ENCODE data around the gene TFDP1. TPM values are rescaled to one million over a fixed set of nuclear protein-coding genes. Genes with fewer than 3 reads are reported as not detected.

TFDP1 gene
- polyA plus RNA-seq, 3 donors, result 30.3 to 54.0 (median 37.6) TPM

GRCh38 chr13:113545455-113545930 lies 39.1 kb upstream of the TFDP1 start:
- Histone ChIP-seq H3K4me2 (replicated peaks; ENCODE audit: extremely low read depth, low read length, poor library complexity, severe bottlenecking) (no peak overlapping the region), H3K27ac (ENCODE audit: low read depth in 1 of 2, low read length in 2 of 2) (no peak overlapping the region), H3K9ac (ENCODE audit: insufficient read depth, low read length, poor library complexity, severe bottlenecking) (no peak overlapping the region), H3K27me3 (ENCODE audit: control insufficient read depth in 2 of 2, insufficient read depth in 2 of 2, low read length in 2 of 2) (no peaks in the 10 kb centered on the region), H3K9me3 (replicated peaks in 1 of 2; ENCODE audit: control insufficient read depth in 1 of 2, insufficient read depth in 1 of 2, low read length in 2 of 2) (peaks cover 16 to 17% of the 10 kb centered on the region in 2 donors), H3K79me2 (ENCODE audit: insufficient read depth, low read length) (peaks cover 41% of the 10 kb centered on the region), H3K4me1 (ENCODE audit: control insufficient read depth in 1 of 2, insufficient read depth in 2 of 2, low read length in 2 of 2) (no peaks in the 10 kb centered on the region), H2AFZ (ENCODE audit: insufficient read depth, low read depth, low read length, poor library complexity, severe bottlenecking) (no peak overlapping the region), H4K20me1 (ENCODE audit: insufficient read depth, low read length) (peaks cover 40% of the 10 kb centered on the region), H3K36me3 (replicated peaks in 1 of 2; ENCODE audit: control insufficient read depth in 1 of 2, insufficient read depth in 2 of 2, low read length in 2 of 2) (peaks cover 49 to 84% of the 10 kb centered on the region in 2 donors), H3K4me3 (replicated peaks in 1 of 3; ENCODE audit: low read depth in 2 of 3, low read length in 3 of 3) (no peak overlapping the region)
- intact Hi-C loops (cut with micrococcal nuclease), result no loop called here
- Mint-ChIP-seq H3K27ac (peak overlapping the region in 1 of 7 donors; percentile 32), H3K9me3 (peaks cover 8 to 16% (median 12%) of the 10 kb centered on the region in 7 donors), H3K4me3 (no peak overlapping the region), H3K36me3 (peaks cover 71 to 80% of the 10 kb centered on the region in 2 donors), H3K4me1 (no peaks in the 10 kb centered on the region), H3K27me3 (ENCODE audit: low read depth in 3 of 3) (no peaks in the 10 kb centered on the region)
- TF ChIP-seq, protein P1, sequence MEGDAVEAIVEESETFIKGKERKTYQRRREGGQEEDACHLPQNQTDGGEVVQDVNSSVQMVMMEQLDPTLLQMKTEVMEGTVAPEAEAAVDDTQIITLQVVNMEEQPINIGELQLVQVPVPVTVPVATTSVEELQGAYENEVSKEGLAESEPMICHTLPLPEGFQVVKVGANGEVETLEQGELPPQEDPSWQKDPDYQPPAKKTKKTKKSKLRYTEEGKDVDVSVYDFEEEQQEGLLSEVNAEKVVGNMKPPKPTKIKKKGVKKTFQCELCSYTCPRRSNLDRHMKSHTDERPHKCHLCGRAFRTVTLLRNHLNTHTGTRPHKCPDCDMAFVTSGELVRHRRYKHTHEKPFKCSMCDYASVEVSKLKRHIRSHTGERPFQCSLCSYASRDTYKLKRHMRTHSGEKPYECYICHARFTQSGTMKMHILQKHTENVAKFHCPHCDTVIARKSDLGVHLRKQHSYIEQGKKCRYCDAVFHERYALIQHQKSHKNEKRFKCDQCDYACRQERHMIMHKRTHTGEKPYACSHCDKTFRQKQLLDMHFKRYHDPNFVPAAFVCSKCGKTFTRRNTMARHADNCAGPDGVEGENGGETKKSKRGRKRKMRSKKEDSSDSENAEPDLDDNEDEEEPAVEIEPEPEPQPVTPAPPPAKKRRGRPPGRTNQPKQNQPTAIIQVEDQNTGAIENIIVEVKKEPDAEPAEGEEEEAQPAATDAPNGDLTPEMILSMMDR (IDR thresholded peaks at IDR 0.05), result no peak
- no peak for DNase-seq
- WGBS (ENCODE audit: insufficient coverage), result 96% methylated on average over 3 of the region's 5 CpGs

GRCh38 chr13:113545931-113546516 lies 38.5 kb upstream of the TFDP1 start:
- Histone ChIP-seq H3K9ac (ENCODE audit: insufficient read depth, low read length, poor library complexity, severe bottlenecking) (no peak overlapping the region), H2AFZ (ENCODE audit: insufficient read depth, low read depth, low read length, poor library complexity, severe bottlenecking) (no peak overlapping the region), H3K4me1 (ENCODE audit: control insufficient read depth in 1 of 2, insufficient read depth in 2 of 2, low read length in 2 of 2) (no peaks in the 10 kb centered on the region), H3K36me3 (replicated peaks in 1 of 2; ENCODE audit: control insufficient read depth in 1 of 2, insufficient read depth in 2 of 2, low read length in 2 of 2) (peaks cover 49 to 84% of the 10 kb centered on the region in 2 donors), H3K27ac (ENCODE audit: low read depth in 1 of 2, low read length in 2 of 2) (no peak overlapping the region), H3K4me3 (replicated peaks in 1 of 3; ENCODE audit: low read depth in 2 of 3, low read length in 3 of 3) (no peak overlapping the region), H3K27me3 (ENCODE audit: control insufficient read depth in 2 of 2, insufficient read depth in 2 of 2, low read length in 2 of 2) (no peaks in the 10 kb centered on the region), H3K79me2 (ENCODE audit: insufficient read depth, low read length) (peaks cover 36% of the 10 kb centered on the region), H3K4me2 (replicated peaks; ENCODE audit: extremely low read depth, low read length, poor library complexity, severe bottlenecking) (no peak overlapping the region), H4K20me1 (ENCODE audit: insufficient read depth, low read length) (peaks cover 40% of the 10 kb centered on the region), H3K9me3 (replicated peaks in 1 of 2; ENCODE audit: control insufficient read depth in 1 of 2, insufficient read depth in 1 of 2, low read length in 2 of 2) (peaks cover 11 to 12% of the 10 kb centered on the region in 2 donors)
- Mint-ChIP-seq H3K4me3 (no peak overlapping the region), H3K4me1 (no peaks in the 10 kb centered on the region), H3K27ac (peak overlapping the region in 2 of 7 donors; percentile 31 to 32), H3K9me3 (peaks cover 4 to 11% (median 7%) of the 10 kb centered on the region in 7 donors), H3K27me3 (ENCODE audit: low read depth in 3 of 3) (no peaks in the 10 kb centered on the region), H3K36me3 (peaks cover 71 to 80% of the 10 kb centered on the region in 2 donors)
- TF ChIP-seq, protein P1 (IDR thresholded peaks at IDR 0.05), result no peak
- intact Hi-C loops (cut with micrococcal nuclease), result no loop called here
- WGBS (ENCODE audit: insufficient coverage), result 92% methylated on average over 22 of the region's 22 CpGs
- DNase-seq, result no peak

Data from CD14-positive monocyte (primary cell).